Measurements from ENCODE around the gene PPP1R1B. TPM values are rescaled to one million over a fixed set of nuclear protein-coding genes. Genes with fewer than 3 reads are reported as not detected.

PPP1R1B gene
- total and polyA plus RNA-seq, 2 of the 4 experiments (the other 2 are of a cell fraction) = not detected

DNA sequence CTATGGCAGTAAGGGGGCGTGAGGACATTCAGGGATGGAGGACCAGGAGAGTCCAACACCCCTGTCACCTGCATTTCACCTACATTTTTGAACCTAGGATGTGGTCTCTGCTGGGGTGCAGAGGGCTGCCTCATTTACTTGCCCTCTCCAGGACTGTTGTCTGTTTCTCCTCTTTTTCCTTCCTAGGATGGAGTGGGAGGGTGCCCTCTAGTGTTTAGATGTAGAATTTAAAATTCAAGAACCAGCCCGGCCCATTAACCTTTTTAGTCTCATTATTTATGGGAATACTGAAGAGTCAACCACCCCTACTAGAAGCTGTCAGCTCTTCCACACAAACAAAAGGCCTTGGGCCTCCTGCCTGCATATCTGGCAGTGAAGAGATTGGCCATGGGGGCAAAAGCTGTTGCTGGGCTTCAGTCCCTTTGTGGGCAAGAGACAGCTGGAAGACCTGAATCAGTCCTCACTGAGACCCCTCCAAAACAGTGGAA is 7.7 kb downstream of the PPP1R1B start:
- Histone ChIP-seq H2BK20ac (ENCODE audit: low read depth, low read length) (no peak overlapping the region), H3K4me3 (ENCODE audit: insufficient read depth, low read depth, low read length) (no peak overlapping the region), H3K4me1 (ENCODE audit: control insufficient read depth, insufficient read depth, low read length) (peaks cover 15% of the 10 kb centered on the region), H3K9me3 (ENCODE audit: control insufficient read depth, insufficient read depth, low read length) (no peaks in the 10 kb centered on the region), H2AFZ (replicated peaks; ENCODE audit: low read length, poor library complexity) (no peak overlapping the region), H2AK5ac (ENCODE audit: low read depth, low read length) (0 out of 2 replicates have a peak overlapping the region, but pooled peaks have one; percentile 57), H4K91ac (ENCODE audit: insufficient read depth, low read depth, low read length) (no peak overlapping the region), H3K9me1 (ENCODE audit: insufficient read depth, low read length) (peaks cover 18% of the 10 kb centered on the region), H3K56ac (ENCODE audit: extremely low read depth, insufficient read depth, low read length) (no peak overlapping the region), H3K23ac (ENCODE audit: low read depth, low read length) (no peak overlapping the region), H3K14ac (replicated peaks; ENCODE audit: low read depth, low read length) (no peak overlapping the region), H3K4me2 (ENCODE audit: low read depth, low read length) (no peak overlapping the region), H3K79me1 (ENCODE audit: low read depth in 1 of 2, low read length in 2 of 2) (peaks cover 15 to 32% of the 10 kb centered on the region in 2 experiments), H3K4ac (ENCODE audit: low read depth, low read length) (no peak overlapping the region), H2BK5ac (ENCODE audit: low read depth, low read length, poor library complexity, severe bottlenecking) (no peak overlapping the region), H3K36me3 (ENCODE audit: control insufficient read depth, insufficient read depth, low read length) (no peaks in the 10 kb centered on the region), H3K27ac (ENCODE audit: insufficient read depth, low read length) (no peak overlapping the region), H4K8ac (ENCODE audit: low read depth in 2 of 2, low read length in 2 of 2) (no peak overlapping the region; a peak in 1 of 4 replicates), H2AK9ac (replicated peaks; ENCODE audit: low read depth, low read length, poor library complexity) (no peak overlapping the region), H3K27me3 (ENCODE audit: control insufficient read depth, insufficient read depth, low read length) (peaks cover 31% of the 10 kb centered on the region), H3K9ac (ENCODE audit: low read depth, low read length) (no peak overlapping the region), H3K18ac (ENCODE audit: low read depth, low read length) (no peak overlapping the region), H4K20me1 (ENCODE audit: insufficient read depth, low read length) (peaks cover 1% of the 10 kb centered on the region; the same call in 1 of the 2 replicates), H2BK120ac (ENCODE audit: low read depth, low read length) (no peak overlapping the region), H4K5ac (ENCODE audit: low read depth, low read length) (no peak overlapping the region), H2BK15ac (ENCODE audit: low read depth, low read length) (no peak overlapping the region)
- WGBS, 2 experiments (ENCODE audit: extremely low coverage in 2 of 2, insufficient read length in 1 of 2) = no CpG with 5 or more reads among the region's 2 CpGs
- DNase-seq = peak; percentile 44
- peak; percentile 28; the same call in 1 of the 2 replicates for ATAC-seq (ENCODE audit: low read depth)
- intact Hi-C loops (cut with micrococcal nuclease) (no loop called here), in situ Hi-C loops (cut with MboI; ENCODE audit: low sequenced_read_pairs) (no loop called here), dilution Hi-C loops (cut with HindIII; ENCODE audit: low sequenced_read_pairs, unreplicated experiment) (no loop called here)
- ChIA-PET CTCF (interaction anchor here (1.1 to 2.5 kb wide), 4 partner anchors 11 to 34 kb away, joined by 3 to 9 read pairs (median 6); partner anchors contain the start of gene PNMT), POLR2A (ENCODE audit: unreplicated experiment) (no interaction called here)
- no TSS peak for BruUV-seq (replicated peaks)
- no peak for TF ChIP-seq MAZ (IDR thresholded peaks at IDR 0.05; ENCODE audit: borderline replicate concordance, low read depth, low read length)
- no peak for TF ChIP-seq POLR2A (IDR thresholded peaks at IDR 0.05; ENCODE audit: low read depth, low read length)
- TF ChIP-seq FOS (IDR thresholded peaks at IDR 0.05; ENCODE audit: low read depth, low read length) = no peak
- no peak for TF ChIP-seq MXI1 (IDR thresholded peaks at IDR 0.05; ENCODE audit: borderline replicate concordance, low read depth, low read length)
- no peak for TF ChIP-seq CHD1 (IDR thresholded peaks at IDR 0.05; ENCODE audit: low read depth, low read length)
- TF ChIP-seq BHLHE40 (IDR thresholded peaks at IDR 0.05; ENCODE audit: low read depth, low read length) = no peak
- TF ChIP-seq NFE2L2 (IDR thresholded peaks at IDR 0.05; ENCODE audit: low read depth, low read length) = no peak
- peak; percentile 54; the same call in 1 of the 2 replicates for TF ChIP-seq SMC3 (IDR thresholded peaks at IDR 0.05; ENCODE audit: low read depth, low read length)
- TF ChIP-seq, protein P1, sequence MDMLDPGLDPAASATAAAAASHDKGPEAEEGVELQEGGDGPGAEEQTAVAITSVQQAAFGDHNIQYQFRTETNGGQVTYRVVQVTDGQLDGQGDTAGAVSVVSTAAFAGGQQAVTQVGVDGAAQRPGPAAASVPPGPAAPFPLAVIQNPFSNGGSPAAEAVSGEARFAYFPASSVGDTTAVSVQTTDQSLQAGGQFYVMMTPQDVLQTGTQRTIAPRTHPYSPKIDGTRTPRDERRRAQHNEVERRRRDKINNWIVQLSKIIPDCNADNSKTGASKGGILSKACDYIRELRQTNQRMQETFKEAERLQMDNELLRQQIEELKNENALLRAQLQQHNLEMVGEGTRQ (IDR thresholded peaks at IDR 0.05; ENCODE audit: low read depth, low read length) = no peak
- TF ChIP-seq, protein P2, sequence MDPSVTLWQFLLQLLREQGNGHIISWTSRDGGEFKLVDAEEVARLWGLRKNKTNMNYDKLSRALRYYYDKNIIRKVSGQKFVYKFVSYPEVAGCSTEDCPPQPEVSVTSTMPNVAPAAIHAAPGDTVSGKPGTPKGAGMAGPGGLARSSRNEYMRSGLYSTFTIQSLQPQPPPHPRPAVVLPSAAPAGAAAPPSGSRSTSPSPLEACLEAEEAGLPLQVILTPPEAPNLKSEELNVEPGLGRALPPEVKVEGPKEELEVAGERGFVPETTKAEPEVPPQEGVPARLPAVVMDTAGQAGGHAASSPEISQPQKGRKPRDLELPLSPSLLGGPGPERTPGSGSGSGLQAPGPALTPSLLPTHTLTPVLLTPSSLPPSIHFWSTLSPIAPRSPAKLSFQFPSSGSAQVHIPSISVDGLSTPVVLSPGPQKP (IDR thresholded peaks at IDR 0.05; ENCODE audit: borderline replicate concordance, low read depth, low read length) = no peak
- no peak for TF ChIP-seq MAFK (IDR thresholded peaks at IDR 0.05; ENCODE audit: low read depth, low read length)
- TF ChIP-seq RFX5 (IDR thresholded peaks at IDR 0.05; ENCODE audit: low read depth, low read length) = no peak
- no peak for TF ChIP-seq CEBPB (IDR thresholded peaks at IDR 0.05; ENCODE audit: low read depth, low read length)
- TF ChIP-seq, protein P3, sequence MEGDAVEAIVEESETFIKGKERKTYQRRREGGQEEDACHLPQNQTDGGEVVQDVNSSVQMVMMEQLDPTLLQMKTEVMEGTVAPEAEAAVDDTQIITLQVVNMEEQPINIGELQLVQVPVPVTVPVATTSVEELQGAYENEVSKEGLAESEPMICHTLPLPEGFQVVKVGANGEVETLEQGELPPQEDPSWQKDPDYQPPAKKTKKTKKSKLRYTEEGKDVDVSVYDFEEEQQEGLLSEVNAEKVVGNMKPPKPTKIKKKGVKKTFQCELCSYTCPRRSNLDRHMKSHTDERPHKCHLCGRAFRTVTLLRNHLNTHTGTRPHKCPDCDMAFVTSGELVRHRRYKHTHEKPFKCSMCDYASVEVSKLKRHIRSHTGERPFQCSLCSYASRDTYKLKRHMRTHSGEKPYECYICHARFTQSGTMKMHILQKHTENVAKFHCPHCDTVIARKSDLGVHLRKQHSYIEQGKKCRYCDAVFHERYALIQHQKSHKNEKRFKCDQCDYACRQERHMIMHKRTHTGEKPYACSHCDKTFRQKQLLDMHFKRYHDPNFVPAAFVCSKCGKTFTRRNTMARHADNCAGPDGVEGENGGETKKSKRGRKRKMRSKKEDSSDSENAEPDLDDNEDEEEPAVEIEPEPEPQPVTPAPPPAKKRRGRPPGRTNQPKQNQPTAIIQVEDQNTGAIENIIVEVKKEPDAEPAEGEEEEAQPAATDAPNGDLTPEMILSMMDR (conservative IDR thresholded peaks at IDR 0.05; ENCODE audit: low read depth, low read length) = peak; percentile 73
- TF ChIP-seq RAD21 (IDR thresholded peaks at IDR 0.05; ENCODE audit: low read length) = peak; percentile 36
- no peak for TF ChIP-seq RCOR1 (IDR thresholded peaks at IDR 0.05; ENCODE audit: insufficient replicate concordance, low read length)
